ENCODE data around the gene EMB.
"Not testable (repeated sequence)": the region's sequence is repeated elsewhere in the genome, so short reads cannot be mapped to it uniquely, and the experiment has no call there.

- not testable (repeated sequence) for TF ChIP-seq CTCF (conservative IDR thresholded peaks at IDR 0.05; ENCODE audit: low read length); EZH2phosphoT487 (IDR thresholded peaks at IDR 0.05; ENCODE audit: borderline replicate concordance, low read depth, low read length)
Observed at GRCh38 chr5:50392289-50392688, 48.8 kb downstream of the EMB start.
